Loucy (cell line): ENCODE results near the gene KIR3DL3.

Experiments
- EZH2phosphoT487 ChIP-seq: fragments of 200-600 bp; IDR thresholded peaks from 2 replicates; pipeline ENCODE4 v1.6.1; 2018; ENCODE audit warnings: antibody characterized with exemption, mild to moderate bottlenecking, moderate library complexity, borderline replicate concordance
- TF ChIP-seq, protein P1 (sequence below): fragments of 200-600 bp; sonication (generic); conservative IDR thresholded peaks from 2 replicates; pipeline ENCODE4 v1.5.1; 2014; ENCODE audit warnings: mild to moderate bottlenecking, antibody characterized with exemption, low read length

DNA sequence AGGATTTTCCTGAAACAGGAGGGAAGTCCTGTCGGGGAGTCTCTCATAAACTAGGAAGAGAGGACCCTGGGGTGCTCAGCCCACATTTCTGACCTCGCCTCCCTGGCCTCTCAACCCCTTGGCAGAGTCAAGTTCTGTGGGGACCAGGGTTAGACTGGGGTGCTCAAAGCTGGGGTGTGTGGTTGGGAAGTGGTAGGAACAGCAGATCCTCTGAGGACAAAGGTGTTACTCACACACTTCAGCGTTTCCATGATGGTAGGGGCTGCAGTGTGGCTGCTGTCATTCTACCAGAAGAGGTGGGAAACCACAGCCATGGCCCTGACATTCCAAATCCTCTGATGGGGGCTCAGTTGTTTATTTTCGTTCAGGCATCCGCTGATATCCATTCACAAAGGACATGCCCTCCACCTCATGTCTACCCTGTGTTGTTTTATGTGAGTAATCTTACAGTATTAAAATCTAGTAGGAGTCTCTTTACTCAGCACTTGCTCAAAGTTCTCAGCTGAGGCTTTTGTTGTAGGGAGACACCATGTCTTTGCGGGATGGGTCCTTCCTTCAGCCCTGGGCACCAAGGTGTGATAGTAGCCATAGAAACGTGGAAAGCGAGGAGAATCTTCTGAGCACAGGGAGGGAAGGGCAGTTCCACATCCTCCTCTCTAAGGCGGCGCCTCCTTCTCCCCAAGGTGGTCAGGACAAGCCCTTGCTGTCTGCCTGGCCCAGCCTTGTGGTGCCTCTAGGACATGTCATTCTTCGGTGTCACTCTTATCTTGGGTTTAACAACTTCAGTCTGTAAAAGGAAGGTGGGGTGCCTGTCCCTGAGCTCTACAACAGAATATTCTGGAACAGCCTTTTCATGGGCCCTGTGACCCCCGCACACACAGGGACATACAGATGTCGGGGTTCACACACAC, 15.6 kb downstream of the KIR3DL3 start:
- TF ChIP-seq, protein P1, sequence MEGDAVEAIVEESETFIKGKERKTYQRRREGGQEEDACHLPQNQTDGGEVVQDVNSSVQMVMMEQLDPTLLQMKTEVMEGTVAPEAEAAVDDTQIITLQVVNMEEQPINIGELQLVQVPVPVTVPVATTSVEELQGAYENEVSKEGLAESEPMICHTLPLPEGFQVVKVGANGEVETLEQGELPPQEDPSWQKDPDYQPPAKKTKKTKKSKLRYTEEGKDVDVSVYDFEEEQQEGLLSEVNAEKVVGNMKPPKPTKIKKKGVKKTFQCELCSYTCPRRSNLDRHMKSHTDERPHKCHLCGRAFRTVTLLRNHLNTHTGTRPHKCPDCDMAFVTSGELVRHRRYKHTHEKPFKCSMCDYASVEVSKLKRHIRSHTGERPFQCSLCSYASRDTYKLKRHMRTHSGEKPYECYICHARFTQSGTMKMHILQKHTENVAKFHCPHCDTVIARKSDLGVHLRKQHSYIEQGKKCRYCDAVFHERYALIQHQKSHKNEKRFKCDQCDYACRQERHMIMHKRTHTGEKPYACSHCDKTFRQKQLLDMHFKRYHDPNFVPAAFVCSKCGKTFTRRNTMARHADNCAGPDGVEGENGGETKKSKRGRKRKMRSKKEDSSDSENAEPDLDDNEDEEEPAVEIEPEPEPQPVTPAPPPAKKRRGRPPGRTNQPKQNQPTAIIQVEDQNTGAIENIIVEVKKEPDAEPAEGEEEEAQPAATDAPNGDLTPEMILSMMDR = no peak
- no peak for TF ChIP-seq EZH2phosphoT487
